Kidney epithelial cell (primary cell): ENCODE measurements around the gene CTPS2. TPM values are rescaled to one million over a fixed set of nuclear protein-coding genes. Genes with fewer than 3 reads are reported as not detected.

ENCODE experiments used
- DNase-seq: peaks from one replicate; pipeline ENCODE4 v3.0.0-alpha.2; 2010; ENCODE audit warnings: low read depth
- H3K27me3 ChIP-seq: 2 replicates; pipeline ENCODE4 v1.6.0; 2011; ENCODE audit warnings: low read length; ENCODE audit not compliant: control insufficient read depth, insufficient read depth
- H3K36me3 ChIP-seq: 2 replicates; pipeline ENCODE4 v1.5.1; 2011; ENCODE audit warnings: low read length; ENCODE audit not compliant: control insufficient read depth, insufficient read depth
- H3K4me3 ChIP-seq: 2 replicates; pipeline ENCODE4 v1.5.1; 2011; ENCODE audit warnings: low read depth, mild to moderate bottlenecking, control low read depth, low read length
- CTCF ChIP-seq: IDR thresholded peaks from 2 replicates; pipeline ENCODE4 v1.5.1; 2011; ENCODE audit warnings: mild to moderate bottlenecking, moderate library complexity, low read length, control low read depth, inconsistent platforms; ENCODE audit not compliant: insufficient read depth, poor library complexity, severe bottlenecking
- total RNA-seq: library from RNA; depleted of rRNA; stranded (reverse); fragments of >200 nt; gene quantifications from 2 replicates; pipeline ENCODE4 v1.2.3, GENCODE V29; 2015

The CTPS2 gene
- total RNA-seq, 1 donor from 2014 or later = 21.3 TPM

- DNase-seq = no peak
- H3K36me3 ChIP-seq = no peaks in the 10 kb centered on the region
Measured at GRCh38 chrX:16699389-16699788, 13.1 kb downstream of the CTPS2 start.

GRCh38 chrX:16696956-16697355, 15.5 kb downstream of the CTPS2 start:
- no peak for TF ChIP-seq CTCF
- H3K27me3 ChIP-seq = no peaks in the 10 kb centered on the region
- no peak for DNase-seq
- H3K36me3 ChIP-seq = no peaks in the 10 kb centered on the region
- no peak overlapping the region for H3K4me3 ChIP-seq

More at GRCh38 chrX:16699389-16699788, 13.1 kb downstream of the CTPS2 start:
- TF ChIP-seq CTCF = no peak
- Histone ChIP-seq H3K27me3 (no peaks in the 10 kb centered on the region), H3K4me3 (no peak overlapping the region)

GRCh38 chrX:16695079-16695676, 17.3 kb downstream of the CTPS2 start:
- H3K36me3 ChIP-seq = no peaks in the 10 kb centered on the region
- TF ChIP-seq CTCF = peak; percentile 89

GRCh38 chrX:16687514-16687913, 25.0 kb downstream of the CTPS2 start:
- Histone ChIP-seq H3K36me3 (peaks cover under 1% of the 10 kb centered on the region), H3K4me3 (no peak overlapping the region), H3K27me3 (no peaks in the 10 kb centered on the region)
- TF ChIP-seq CTCF = no peak
- DNase-seq = no peak

More at GRCh38 chrX:16695079-16695676, 17.3 kb downstream of the CTPS2 start:
- H3K4me3 ChIP-seq = no peak overlapping the region
- no peaks in the 10 kb centered on the region for H3K27me3 ChIP-seq
- DNase-seq = no peak

GRCh38 chrX:16683007-16683664, 29.3 kb downstream of the CTPS2 start:
- peaks cover 2% of the 10 kb centered on the region for H3K36me3 ChIP-seq
- no peak for TF ChIP-seq CTCF
- DNase-seq = no peak
- no peaks in the 10 kb centered on the region for H3K27me3 ChIP-seq
- no peak overlapping the region for H3K4me3 ChIP-seq
